MM.1S (cell line): ENCODE measurements around the gene MBTPS1.

Experiments
- DNase-seq: peaks from one replicate; pipeline ENCODE4 v3.0.0-alpha.2; 2015
- H2AFZ ChIP-seq: fragments of 300-600 bp; sonication (generic); 2 replicates; pipeline ENCODE4 v1.6.0; 2016; ENCODE audit warnings: antibody characterized with exemption, low read length
- H3F3A ChIP-seq: fragments of 300-600 bp; sonication (generic); 2 replicates; pipeline ENCODE4 v1.6.1; 2016; ENCODE audit warnings: mild to moderate bottlenecking, antibody characterized with exemption, low read length, moderate library complexity, mixed read lengths; ENCODE audit not compliant: insufficient read depth
- H3K27ac ChIP-seq: fragments of 300-600 bp; sonication (generic); 2 replicates; pipeline ENCODE4 v1.5.1; 2016; ENCODE audit warnings: mild to moderate bottlenecking, low read length
- H3K27me3 ChIP-seq: fragments of 300-600 bp; sonication (generic); replicated peaks from 2 replicates; pipeline ENCODE4 v1.6.0; 2016; ENCODE audit warnings: low read length; ENCODE audit not compliant: insufficient read depth
- H3K36me3 ChIP-seq: fragments of 300-600 bp; sonication (generic); replicated peaks from 2 replicates; pipeline ENCODE4 v1.6.1; 2016; ENCODE audit warnings: mild to moderate bottlenecking, low read length, mixed read lengths; ENCODE audit not compliant: insufficient read depth
- H3K4me1 ChIP-seq: fragments of 300-600 bp; sonication (generic); 2 replicates; pipeline ENCODE4 v1.6.1; 2016; ENCODE audit warnings: low read length, mixed read lengths
- H3K4me2 ChIP-seq: fragments of 300-600 bp; sonication (generic); 2 replicates; pipeline ENCODE4 v1.6.0; 2016; ENCODE audit warnings: low read depth, low read length
- H3K4me3 ChIP-seq: fragments of 300-600 bp; sonication (generic); 2 replicates; pipeline ENCODE4 v1.5.1; 2016; ENCODE audit warnings: low read length, mixed read lengths
- H3K79me2 ChIP-seq: fragments of 300-600 bp; sonication (generic); 2 replicates; pipeline ENCODE4 v1.6.1; 2016; ENCODE audit warnings: mixed run types, low read length, mixed read lengths
- H3K9ac ChIP-seq: fragments of 300-600 bp; sonication (generic); 2 replicates; pipeline ENCODE4 v1.6.1; 2016; ENCODE audit warnings: low read length, mixed read lengths
- H3K9me2 ChIP-seq: fragments of 300-600 bp; sonication (generic); replicated peaks from 2 replicates; pipeline ENCODE4 v1.6.1; 2016; ENCODE audit warnings: mild to moderate bottlenecking, low read length, mixed read lengths; ENCODE audit not compliant: insufficient read depth
- H3K9me3 ChIP-seq: fragments of 300-600 bp; sonication (generic); replicated peaks from 2 replicates; pipeline ENCODE4 v1.6.1; 2016; ENCODE audit warnings: mild to moderate bottlenecking, low read length, mixed read lengths; ENCODE audit not compliant: insufficient read depth
- H4K20me1 ChIP-seq: fragments of 300-600 bp; sonication (generic); 2 replicates; pipeline ENCODE4 v1.6.1; 2016; ENCODE audit warnings: mild to moderate bottlenecking, low read length, moderate library complexity, mixed read lengths; ENCODE audit not compliant: insufficient read depth
- CTCF ChIP-seq: fragments of 300-600 bp; sonication (generic); IDR thresholded peaks from 2 replicates; pipeline ENCODE4 v1.5.1; 2016; ENCODE audit warnings: antibody characterized with exemption, low read length, mixed read lengths
- EZH2 ChIP-seq: fragments of 300-600 bp; sonication (generic); optimal IDR thresholded peaks from 2 replicates; pipeline ENCODE3; 2017; ENCODE audit warnings: low read depth, mild to moderate bottlenecking, antibody characterized with exemption, low read length, mixed read lengths
- EZH2phosphoT487 ChIP-seq: fragments of 300-600 bp; sonication (generic); IDR thresholded peaks from 2 replicates; pipeline ENCODE4 v1.6.1; 2018; ENCODE audit warnings: antibody characterized with exemption, low read length

The MBTPS1 gene

GRCh38 chr16:84022644-84023043 lies 94.1 kb downstream of the MBTPS1 start:
- no peaks in the 10 kb centered on the region for H3F3A ChIP-seq
- H3K4me1 ChIP-seq: no peaks in the 10 kb centered on the region
- no peak overlapping the region for H3K4me2 ChIP-seq
- no peaks in the 10 kb centered on the region for H4K20me1 ChIP-seq
- H3K9me2 ChIP-seq: no peaks in the 10 kb centered on the region
- no peak for DNase-seq
- TF ChIP-seq EZH2: no peak
- no peak for TF ChIP-seq EZH2phosphoT487
- TF ChIP-seq CTCF: no peak
- H3K9ac ChIP-seq: no peak overlapping the region
- H3K36me3 ChIP-seq: no peaks in the 10 kb centered on the region
- peaks cover 24% of the 10 kb centered on the region for H3K27me3 ChIP-seq
- no peak overlapping the region for H3K4me3 ChIP-seq
- H3K79me2 ChIP-seq: no peaks in the 10 kb centered on the region
- H3K9me3 ChIP-seq: no peaks in the 10 kb centered on the region
- no peak overlapping the region for H3K27ac ChIP-seq
- H2AFZ ChIP-seq: no peak overlapping the region

DNA sequence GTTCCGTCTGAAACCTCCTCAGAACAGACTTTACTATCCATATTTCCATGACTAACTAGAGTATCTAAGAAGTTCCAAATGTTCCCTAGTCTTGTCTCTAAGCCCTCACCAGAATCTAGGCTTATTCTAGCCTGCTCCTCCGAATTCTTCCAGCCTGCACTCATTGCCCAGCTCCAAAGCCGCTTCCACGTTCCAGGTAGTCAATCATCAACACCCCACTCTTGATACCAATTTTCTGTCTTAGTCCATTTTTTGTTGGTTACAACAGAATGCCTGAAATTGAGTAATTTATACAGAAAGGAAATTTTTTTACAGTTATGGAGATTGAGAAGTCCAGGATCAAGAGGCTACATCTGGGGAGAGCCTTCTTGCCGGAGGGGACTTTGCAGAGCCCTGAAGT lies 95.3 kb downstream of the MBTPS1 start:
- no peaks in the 10 kb centered on the region for H3K9me2 ChIP-seq
- no peaks in the 10 kb centered on the region for H4K20me1 ChIP-seq
- H3K9me3 ChIP-seq: no peaks in the 10 kb centered on the region
- H3K27ac ChIP-seq: no peak overlapping the region
- H3K36me3 ChIP-seq: no peaks in the 10 kb centered on the region
- no peak for TF ChIP-seq EZH2
- TF ChIP-seq CTCF: no peak
- no peak for TF ChIP-seq EZH2phosphoT487
- H2AFZ ChIP-seq: no peak overlapping the region
- H3K4me2 ChIP-seq: no peak overlapping the region
- H3K79me2 ChIP-seq: no peaks in the 10 kb centered on the region
- no peak overlapping the region for H3K4me3 ChIP-seq
- H3F3A ChIP-seq: no peaks in the 10 kb centered on the region
- H3K27me3 ChIP-seq: peaks cover 24% of the 10 kb centered on the region
- no peak overlapping the region for H3K9ac ChIP-seq
- DNase-seq: no peak
- no peaks in the 10 kb centered on the region for H3K4me1 ChIP-seq

GRCh38 chr16:84020353-84020752 lies 96.4 kb downstream of the MBTPS1 start:
- no peak overlapping the region for H3K27ac ChIP-seq
- no peak overlapping the region for H2AFZ ChIP-seq
- no peak for DNase-seq

More at GRCh38 chr16:84020353-84020752, 96.4 kb downstream of the MBTPS1 start:
- Histone ChIP-seq H3K4me2 (no peak overlapping the region), H3K27me3 (peaks cover 24% of the 10 kb centered on the region), H3K79me2 (no peaks in the 10 kb centered on the region), H3K9ac (no peak overlapping the region), H3K9me3 (no peaks in the 10 kb centered on the region), H3F3A (no peaks in the 10 kb centered on the region), H3K9me2 (no peaks in the 10 kb centered on the region), H3K4me1 (no peaks in the 10 kb centered on the region), H3K36me3 (no peaks in the 10 kb centered on the region), H3K4me3 (no peak overlapping the region), H4K20me1 (no peaks in the 10 kb centered on the region)
- TF ChIP-seq CTCF (no peak), EZH2phosphoT487 (no peak), EZH2 (no peak)
